Cerebellar cortex (tissue), 1 donor: ENCODE data around the gene TC2N.
A peak's percentile ranks its signal among the peaks of the same experiment; 100 is the strongest.
"Not testable (repeated sequence)": the region's sequence is repeated elsewhere in the genome, so short reads cannot be mapped to it uniquely, and the experiment has no call there.

Experiments used
- DNase-seq: peaks from one replicate; pipeline ENCODE4 v3.0.0-alpha.2; 2015; ENCODE audit warnings: low spot score

TC2N gene

GRCh38 chr14:91889477-91890211 is 22.3 kb upstream of the TC2N start:
- peak; percentile 16 for DNase-seq

GRCh38 chr14:91888641-91889476 is 21.5 kb upstream of the TC2N start:
- no peak for DNase-seq

DNA sequence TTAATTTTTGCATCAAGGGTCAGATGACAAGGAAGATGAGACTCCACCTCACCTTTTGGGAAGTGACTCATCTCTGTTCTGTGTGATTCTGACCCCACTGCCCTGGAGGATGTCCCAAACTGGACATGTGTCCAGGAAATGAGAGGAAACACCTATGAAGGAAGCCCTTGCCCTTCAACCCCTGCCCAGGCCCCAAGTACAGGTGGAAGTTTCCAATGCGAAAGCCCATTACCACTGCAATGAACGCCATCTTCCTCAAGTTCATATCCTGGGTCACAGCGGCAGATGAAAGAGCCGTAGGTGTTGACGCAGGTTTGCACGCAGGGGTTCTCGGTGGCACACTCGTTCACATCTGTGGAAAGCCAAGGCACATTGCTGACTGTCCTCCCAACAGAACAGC is 19.6 kb upstream of the TC2N start:
- no peak for DNase-seq

DNA sequence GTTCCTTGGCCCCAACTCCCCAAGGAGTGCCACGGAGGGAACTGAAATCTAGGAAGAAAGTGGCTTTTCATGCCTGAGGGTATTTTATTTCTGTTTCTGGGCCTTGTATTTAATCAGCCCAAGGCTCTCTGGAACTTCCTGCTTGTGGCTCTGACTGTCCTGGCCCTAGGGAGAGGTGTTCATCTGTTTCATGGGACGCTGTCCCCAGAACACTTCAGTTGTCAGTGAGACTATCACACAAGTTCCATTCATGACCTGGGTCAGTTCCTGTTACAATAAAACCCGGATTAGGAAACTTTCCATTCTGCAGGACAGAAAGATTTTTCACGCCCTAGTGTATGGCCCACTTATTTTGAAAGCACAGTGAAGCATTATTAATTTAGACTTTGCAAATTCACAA is 18.5 kb upstream of the TC2N start:
- no peak for DNase-seq

- no peak for DNase-seq
Observed at GRCh38 chr14:91885113-91885712, 17.9 kb upstream of the TC2N start.

- no peak for DNase-seq
Observed at GRCh38 chr14:91884664-91885063, 17.3 kb upstream of the TC2N start.

- no peak for DNase-seq
Observed at GRCh38 chr14:91883753-91884152, 16.4 kb upstream of the TC2N start.

DNA sequence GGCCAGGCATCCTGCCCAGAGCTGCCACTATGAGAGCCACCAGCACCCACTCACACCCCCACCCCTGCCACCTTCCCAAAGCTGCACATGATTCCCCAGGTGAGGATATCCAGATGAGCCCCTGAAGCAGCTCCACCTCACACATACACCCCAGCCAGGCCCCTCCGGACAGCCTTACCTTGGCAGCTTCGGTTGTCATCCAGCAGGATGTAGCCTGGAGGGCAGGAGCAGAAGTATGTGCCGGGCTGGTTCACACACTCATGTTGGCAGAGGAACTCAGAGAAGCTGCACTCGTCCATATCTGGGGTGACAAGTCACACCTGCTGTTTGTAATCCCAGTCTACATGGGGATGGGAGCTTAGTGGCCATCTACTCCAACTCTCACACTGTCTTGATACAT is 15.4 kb upstream of the TC2N start:
- no peak for DNase-seq

GRCh38 chr14:91882369-91882768 is 15.0 kb upstream of the TC2N start:
- DNase-seq, result no peak

GRCh38 chr14:91879196-91879595 is 11.9 kb upstream of the TC2N start:
- DNase-seq, result no peak

DNA sequence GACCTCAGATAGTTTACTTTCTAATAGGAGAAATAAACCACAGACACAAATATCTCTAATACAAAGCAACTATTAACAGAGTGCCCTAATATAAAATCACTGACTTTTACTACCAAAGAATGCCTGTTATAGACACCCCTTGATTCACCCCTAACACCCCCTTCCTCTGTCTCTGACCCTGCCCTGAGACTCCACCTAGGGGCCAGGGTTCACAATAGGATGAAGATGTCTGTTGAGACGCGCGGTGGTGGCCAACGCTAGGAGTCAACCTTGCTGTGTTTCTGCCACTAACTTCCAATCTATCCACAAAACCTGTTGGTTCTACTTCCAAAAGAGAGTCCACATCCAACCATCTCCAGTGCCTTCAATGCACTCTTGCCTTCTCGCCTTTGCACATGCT is 10.9 kb upstream of the TC2N start:
- DNase-seq, result no peak

DNA sequence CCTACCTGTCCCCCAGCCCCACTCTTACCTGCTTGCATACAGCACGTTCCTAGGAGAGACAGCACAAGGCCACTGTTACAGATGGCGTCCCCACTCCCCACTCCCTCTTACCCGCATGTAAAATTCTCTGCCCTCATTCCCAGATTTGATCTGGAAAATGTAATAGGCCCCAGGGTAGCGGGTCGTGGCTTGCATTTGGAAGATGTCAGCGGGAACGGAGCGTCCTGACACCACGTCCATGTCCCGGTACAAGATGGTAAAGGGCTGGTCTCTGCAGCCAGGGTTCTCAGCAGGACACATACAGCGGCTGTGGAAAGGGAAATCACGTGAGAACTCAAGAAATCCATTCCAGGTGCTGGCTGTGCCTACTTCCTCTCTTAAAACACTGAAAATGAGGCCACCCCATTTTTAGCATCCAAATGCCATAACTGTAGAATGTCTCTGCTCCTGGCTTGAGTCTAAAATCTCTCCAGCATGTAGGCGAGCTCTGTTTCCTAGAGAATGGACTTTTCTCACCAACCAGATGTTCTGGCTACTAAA is 10.1 kb upstream of the TC2N start:
- DNase-seq, result no peak

GRCh38 chr14:91876492-91876891 is 9.2 kb upstream of the TC2N start:
- no peak for DNase-seq

- no peak for DNase-seq
Observed at GRCh38 chr14:91875525-91876286, 8.4 kb upstream of the TC2N start.

GRCh38 chr14:91873471-91874415 is 6.4 kb upstream of the TC2N start:
- no peak for DNase-seq

- no peak for DNase-seq
Observed at GRCh38 chr14:91872517-91873470, 5.5 kb upstream of the TC2N start.

- no peak for DNase-seq
Observed at GRCh38 chr14:91872011-91872501, 4.7 kb upstream of the TC2N start.

- not testable (repeated sequence) for DNase-seq
Observed at GRCh38 chr14:91871401-91871800, 4.1 kb upstream of the TC2N start.

GRCh38 chr14:91870890-91871289 is 3.6 kb upstream of the TC2N start:
- DNase-seq, result no peak

GRCh38 chr14:91870001-91870400 is 2.7 kb upstream of the TC2N start:
- DNase-seq, result no peak
